Adrenal gland (tissue), 5 donors: ENCODE results near the gene EVPL.
"Not testable (repeated sequence)": the region's sequence is repeated elsewhere in the genome, so short reads cannot be mapped to it uniquely, and the experiment has no call there.

Experiments
- POLR2A ChIP-seq, 2 donors: fragments of 450-650 bp; IDR thresholded peaks; one replicate each; pipeline ENCODE4 v1.6.1; 2017; ENCODE audit warnings: antibody characterized with exemption in 2 of 2, mild to moderate bottlenecking in 2 of 2, moderate library complexity in 1 of 2
- TF ChIP-seq, protein P1 (sequence below), 6 experiments: fragments of 450-650 bp in 4 of 6; fragments of 200-600 bp in 2 of 6; sonication (generic) in 1 of 6; IDR thresholded peaks; 1 replicate in 5 of 6; 2 replicates in 1 of 6; pipeline versions ENCODE4 v1.5.1 to v1.8.0; 2016 to 2021; ENCODE audit warnings: antibody characterized with exemption in 6 of 6, mild to moderate bottlenecking in 2 of 6, moderate library complexity in 1 of 6
- donor health status: DM: no; HTN: no; CAD: no.

- TF ChIP-seq, protein P1, sequence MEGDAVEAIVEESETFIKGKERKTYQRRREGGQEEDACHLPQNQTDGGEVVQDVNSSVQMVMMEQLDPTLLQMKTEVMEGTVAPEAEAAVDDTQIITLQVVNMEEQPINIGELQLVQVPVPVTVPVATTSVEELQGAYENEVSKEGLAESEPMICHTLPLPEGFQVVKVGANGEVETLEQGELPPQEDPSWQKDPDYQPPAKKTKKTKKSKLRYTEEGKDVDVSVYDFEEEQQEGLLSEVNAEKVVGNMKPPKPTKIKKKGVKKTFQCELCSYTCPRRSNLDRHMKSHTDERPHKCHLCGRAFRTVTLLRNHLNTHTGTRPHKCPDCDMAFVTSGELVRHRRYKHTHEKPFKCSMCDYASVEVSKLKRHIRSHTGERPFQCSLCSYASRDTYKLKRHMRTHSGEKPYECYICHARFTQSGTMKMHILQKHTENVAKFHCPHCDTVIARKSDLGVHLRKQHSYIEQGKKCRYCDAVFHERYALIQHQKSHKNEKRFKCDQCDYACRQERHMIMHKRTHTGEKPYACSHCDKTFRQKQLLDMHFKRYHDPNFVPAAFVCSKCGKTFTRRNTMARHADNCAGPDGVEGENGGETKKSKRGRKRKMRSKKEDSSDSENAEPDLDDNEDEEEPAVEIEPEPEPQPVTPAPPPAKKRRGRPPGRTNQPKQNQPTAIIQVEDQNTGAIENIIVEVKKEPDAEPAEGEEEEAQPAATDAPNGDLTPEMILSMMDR (IDR thresholded peaks at IDR 0.05): not testable (repeated sequence)
- not testable (repeated sequence) for TF ChIP-seq POLR2A (IDR thresholded peaks at IDR 0.05)
Observed at GRCh38 chr17:76058264-76058663, 31.2 kb upstream of the EVPL start.
